Stimulated activated naive CD4-positive, alpha-beta T cell (primary cell): ENCODE measurements around the gene TIAL1.
"Not testable (repeated sequence)": the region's sequence is repeated elsewhere in the genome, so short reads cannot be mapped to it uniquely, and the experiment has no call there.

Experiments used
- DNase-seq, 6 experiments: peaks; one replicate each; lab custom pipeline; 2025; lab: John Stamatoyannopoulos, UW

Gene TIAL1

DNA sequence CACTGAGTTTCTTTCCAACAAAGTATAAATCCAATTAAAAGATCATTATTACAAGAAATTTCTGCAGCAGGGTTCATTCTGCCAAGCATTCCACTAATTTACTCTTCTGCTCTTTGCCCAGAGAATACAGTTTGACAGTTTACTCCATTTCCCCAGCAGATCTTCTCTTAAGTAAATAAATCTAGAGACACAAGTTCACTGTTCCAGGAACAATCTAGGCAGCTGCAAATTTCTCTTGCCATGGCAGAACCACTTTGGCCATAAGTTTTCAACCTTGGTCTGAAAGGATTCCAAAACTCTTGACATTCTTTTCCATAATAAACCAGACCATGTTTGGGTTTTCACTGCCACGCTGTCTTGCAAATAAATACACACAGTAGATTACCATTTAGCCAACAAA lies 65.7 kb downstream of the TIAL1 start:
- DNase-seq: no peak

DNA sequence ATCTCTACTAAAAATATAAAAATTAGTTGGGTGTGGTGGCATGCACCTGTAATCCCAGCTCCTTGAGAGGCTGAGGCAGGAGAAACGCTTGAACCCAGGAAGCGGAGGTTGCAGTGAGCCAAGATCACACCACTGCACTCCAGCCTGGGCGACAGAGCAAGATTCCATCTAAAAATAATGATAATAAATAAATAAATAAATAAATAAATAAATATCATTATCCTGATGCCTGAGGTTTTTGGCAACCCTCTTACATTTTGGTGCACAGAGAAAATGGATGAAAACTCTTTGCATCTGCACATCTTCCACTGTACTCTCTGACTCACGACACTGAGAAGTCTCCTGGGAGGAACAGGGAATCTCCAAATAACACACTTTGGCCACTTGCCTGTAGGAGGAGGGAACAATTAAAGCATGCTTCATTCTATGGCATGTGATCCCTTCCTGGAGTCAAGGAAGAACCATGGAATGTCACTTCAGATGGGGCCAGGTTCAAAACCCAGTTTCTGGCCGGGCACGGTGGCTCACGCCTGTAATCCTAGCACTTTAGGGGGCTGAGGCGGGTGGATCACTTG lies 68.0 kb downstream of the TIAL1 start:
- DNase-seq: not testable (repeated sequence)

DNA sequence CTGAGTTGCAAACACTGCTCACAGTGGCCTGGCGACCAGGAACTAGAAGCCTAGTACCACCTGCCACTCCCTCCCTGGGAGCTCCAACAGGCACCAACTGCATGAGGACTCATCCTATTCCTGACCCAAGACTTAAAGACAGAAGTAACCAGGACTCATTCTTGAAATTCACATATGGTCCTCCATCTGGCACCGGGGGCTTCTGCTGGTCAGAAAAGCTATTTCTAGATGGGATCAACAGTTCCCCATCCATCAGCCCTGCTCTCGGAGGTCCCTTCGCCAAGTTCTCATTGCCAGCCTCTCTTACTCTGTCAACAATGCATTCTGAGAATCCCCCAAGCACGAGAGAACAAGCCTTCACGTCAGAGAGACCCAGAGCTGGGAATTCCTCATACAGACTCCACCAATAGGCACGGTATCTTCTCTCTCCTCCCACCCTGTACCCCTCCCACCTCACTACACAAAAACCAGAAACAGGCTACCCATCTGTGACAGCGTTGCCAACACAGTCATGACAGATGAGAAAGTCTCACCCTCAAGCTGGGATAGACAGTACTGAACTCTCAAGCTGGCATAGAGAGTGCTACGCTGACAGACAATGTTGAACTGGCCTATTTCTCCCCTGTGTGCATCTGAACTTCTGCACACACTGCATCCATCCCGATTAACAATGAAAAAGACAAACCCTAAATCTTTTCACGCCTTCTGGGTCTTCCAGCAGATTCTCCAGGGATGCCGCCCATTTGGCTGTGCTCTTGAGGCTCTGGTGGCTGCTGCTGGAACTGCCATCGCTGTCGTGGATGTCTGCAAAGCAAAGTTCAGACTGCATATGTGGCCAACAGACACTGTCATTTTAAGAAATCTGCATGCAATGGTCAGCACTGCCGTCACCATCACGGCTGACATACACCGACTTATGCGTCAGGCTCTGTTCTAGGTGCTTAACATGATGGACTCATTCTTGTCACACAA lies 69.9 kb downstream of the TIAL1 start:
- no peak for DNase-seq

DNA sequence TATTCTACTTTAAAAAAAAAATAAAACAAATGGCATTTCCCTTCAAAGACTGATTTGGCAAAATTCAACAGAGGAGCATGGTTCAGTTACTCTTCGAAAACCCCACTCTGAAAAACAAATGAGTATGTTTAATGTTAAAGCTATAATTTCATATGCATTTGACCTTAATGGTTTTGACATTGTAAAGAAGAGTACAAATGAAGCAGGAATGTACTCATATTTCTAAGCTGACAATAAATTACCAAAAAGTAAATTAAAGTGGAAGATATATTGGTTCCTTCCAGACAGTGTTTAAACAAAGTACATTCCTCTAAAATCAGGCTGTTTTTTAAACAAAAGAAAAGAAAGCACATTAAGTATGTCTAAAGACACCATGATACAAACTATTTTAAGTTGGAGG lies 70.6 kb downstream of the TIAL1 start:
- DNase-seq: no peak

DNA sequence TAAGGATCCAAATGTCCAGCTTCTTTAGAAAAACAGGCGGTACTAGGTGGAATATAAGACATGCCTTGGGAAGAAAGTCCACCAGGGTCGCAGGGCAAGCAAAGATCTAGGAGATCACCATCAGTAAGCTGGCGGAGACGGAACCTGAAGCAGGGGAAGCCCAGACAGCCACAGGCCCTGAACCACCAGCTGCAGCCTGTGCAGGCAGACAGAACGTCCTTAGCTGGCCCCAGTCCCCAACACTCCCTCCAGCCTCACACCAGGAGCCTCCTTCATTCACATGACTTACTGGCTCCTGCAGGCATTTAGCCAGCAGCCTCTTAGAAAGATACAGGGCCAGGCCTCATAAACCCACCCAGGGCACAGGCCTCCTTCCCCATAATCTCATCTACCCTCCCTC lies 71.6 kb downstream of the TIAL1 start:
- DNase-seq: no peak

DNA sequence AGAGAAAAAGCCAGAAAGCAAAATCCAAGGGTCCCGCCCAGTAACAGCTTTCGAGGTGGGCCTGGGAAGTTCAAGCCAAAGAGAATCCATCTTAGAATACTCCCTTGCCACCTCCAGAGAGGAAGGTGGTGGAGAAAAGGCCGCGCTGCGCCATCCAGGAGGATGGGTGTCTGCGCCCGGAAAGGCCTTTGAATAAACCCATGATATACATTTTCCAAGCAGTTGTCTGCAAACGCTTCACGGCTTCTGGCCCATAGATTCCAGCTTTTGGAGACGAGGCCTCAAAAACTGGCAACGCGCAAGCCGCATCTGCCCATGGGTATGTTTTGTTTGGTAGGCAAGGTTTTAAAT lies 72.1 kb downstream of the TIAL1 start:
- no peak for DNase-seq

DNA sequence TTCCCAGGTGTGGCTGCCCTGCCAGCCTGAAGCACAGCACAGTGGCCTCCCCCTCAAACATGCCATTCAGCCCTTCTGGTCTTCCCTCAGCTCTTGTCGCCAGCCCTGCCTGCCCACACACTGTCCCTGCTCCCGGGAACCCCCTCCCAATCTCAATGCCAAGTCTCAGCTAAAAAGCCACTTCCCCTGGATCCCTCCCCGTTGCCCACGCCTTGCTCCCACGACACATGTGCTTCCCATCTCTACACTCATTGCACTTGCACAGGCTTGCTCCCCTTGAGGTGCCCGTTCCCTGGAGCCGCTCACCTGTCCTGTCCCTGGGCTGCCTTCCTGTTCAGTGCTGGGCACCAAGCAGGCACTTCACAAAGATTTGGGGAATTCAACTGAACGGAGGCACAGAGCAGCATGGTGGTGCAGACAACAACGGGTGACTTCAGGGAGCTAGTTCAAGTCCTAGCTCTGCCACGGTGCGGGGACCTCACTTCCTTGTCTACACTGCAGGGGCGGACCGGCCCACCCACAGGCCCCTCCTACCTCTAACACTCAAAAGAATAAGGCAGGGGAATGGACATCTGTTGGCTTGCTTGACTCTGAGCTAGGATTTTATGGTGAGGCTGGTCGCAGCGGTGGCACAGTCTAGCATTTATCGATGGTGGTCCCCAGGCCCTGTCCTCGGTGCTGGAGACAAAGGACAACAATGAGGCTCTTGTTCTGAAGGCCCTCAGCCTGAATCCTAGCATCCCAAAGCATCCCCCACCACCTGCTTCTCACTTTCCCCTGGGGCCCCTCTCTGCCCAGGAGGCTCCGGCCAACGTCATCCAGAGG lies 72.7 kb downstream of the TIAL1 start:
- no peak for DNase-seq
